HG03558 (cell line): ENCODE data around the gene ST8SIA6.
"Not testable (repeated sequence)": the region's sequence is repeated elsewhere in the genome, so short reads cannot be mapped to it uniquely, and the experiment has no call there.

Experiments
- ATAC-seq: cut with Tn5 transposase; IDR thresholded peaks from one replicate; pipeline ENCODE4 v1.9.1; 2021; ENCODE audit warnings: moderate number of reproducible peaks; ENCODE audit not compliant: unreplicated experiment; ENCODE audit errors: extremely low read depth

ST8SIA6 gene

DNA sequence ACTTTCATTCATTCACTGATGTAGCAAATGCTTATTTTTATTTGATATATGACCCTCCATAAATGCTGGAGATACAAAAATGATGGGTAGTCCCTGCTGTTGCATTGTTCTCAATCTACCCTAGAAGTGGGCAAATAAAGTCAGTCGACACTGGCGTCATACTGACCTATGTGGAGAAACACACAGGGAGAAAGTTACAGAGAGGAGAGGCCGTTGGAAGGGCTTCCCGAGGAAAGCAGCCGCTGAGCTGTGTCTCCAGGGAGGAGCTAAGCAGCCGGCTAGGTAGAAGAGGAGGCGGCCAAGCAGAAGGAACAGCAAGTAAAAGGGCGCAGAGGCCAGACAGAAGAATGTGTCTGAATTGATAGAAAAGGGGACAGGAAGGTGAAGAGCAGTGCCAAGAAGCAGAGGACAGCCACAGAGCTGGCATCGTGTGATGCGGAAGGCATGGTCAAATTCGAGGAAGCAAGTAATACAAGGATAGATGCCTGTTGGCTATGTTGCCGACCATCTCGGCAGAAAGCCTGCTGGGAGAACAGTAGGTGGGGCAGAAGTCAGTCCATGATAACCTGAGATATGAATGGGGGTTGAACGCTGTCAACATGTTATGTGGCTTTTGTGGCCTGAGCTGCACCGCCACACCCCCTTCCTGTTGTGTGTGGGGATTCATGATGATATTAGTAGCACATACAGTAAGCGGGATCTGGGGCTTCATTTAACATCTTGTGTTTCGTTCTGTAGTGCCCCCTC lies 25.9 kb downstream of the ST8SIA6 start:
- ATAC-seq: no peak

DNA sequence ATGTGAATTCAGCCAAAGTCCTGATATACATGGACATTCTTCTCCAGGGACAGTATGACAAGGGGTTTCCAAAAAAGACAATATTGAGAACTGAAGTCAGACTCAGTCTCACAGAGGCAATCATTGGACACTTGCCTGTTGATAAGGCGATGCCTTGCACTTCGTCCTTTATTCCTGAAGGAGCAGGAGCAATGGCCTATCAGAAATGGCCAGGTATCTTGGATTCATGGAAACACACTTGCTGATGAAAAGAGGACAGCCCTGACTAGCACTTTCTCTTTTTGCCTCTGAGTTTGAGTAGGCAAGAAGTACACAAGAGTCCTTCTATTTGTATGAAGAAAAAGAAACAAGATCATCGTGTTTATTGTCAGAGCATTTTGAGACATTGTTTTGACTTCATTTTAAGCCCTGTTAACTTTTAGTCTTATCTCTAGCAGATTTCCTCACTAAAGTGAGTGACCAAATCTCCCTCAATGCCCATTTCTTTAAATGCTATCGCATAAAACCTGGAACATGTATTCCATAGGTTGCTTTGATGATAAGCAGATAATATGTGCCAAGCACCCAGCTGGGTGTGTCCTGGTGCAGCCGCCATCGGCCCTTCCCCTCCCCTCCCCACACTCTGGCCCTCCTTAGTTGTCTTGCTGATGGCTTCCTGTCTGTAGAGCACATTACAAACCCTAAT lies 26.6 kb downstream of the ST8SIA6 start:
- no peak for ATAC-seq

DNA sequence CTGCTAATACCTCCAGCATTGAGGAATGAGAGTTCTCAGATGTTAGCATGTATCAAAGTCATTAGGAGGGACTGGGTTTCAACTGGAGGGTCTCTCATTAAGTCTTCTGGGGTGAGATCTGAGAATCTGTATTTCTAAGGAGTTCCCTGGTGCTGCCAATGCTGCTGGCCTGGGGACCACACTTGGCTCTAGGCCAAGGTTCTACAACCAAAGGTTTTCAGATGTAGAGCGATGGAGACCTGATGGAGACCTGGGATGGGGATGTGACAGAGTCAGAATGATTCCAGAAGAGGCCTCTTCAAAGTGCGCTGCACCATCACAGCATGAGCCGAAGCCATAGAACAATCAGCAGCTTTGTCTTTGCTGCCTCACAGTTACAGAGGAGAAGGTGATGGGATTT lies 27.2 kb downstream of the ST8SIA6 start:
- no peak for ATAC-seq

DNA sequence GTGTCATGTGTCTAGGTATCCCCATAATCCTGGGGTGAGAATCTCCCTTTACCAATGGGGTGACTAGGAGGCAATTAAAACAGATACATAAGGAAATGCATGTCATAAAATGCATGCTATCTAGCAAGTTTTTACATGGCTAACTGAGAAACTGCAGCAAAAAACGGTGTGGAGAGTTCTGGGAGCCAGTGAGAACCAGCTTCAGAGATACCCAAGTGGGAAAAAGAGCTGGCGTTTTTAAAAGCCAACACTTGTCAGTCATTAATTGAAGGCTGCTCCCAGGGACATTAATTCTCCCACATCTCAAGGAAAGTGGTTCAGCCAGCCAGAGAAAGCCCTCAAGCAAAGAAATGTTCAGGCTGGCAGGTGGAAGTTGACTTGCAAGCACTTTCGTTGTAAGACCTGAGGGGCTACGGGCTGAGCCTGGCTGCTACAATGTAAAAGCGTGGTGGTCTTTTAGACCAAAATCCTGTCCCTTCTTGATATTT lies 28.1 kb downstream of the ST8SIA6 start:
- no peak for ATAC-seq

DNA sequence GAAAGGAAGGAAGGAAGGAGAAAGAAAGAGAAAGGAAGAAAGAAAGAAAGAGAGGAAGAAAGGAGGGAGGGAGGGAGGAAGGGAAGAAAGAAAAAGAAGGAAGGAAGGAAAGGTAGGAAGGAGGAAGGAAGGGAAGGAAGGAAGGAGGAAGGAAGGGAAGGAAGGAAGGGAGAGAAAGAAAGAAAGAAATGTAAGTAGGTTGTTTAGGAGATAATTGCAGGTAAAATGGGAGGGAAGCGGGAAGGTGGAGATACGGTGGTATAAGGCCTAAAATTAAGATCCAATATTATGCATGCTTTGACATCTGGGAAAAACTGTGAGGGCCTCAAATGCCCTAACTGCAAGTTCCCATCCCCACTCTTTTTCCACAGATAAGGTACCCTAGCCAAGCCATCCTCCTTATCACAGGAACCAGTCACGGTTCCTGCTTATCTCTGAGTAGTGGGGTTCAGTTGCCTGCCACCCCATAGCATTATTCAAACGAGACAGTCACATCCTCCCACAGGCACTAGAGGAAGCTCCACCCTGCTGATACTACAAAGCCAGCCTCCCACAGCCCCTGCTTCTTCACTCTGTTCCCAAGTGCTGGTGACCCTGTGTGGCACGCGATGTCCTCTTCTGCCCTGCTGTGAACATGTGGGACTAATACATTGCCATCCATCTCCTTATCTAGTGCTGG lies 28.7 kb downstream of the ST8SIA6 start:
- ATAC-seq: no peak

DNA sequence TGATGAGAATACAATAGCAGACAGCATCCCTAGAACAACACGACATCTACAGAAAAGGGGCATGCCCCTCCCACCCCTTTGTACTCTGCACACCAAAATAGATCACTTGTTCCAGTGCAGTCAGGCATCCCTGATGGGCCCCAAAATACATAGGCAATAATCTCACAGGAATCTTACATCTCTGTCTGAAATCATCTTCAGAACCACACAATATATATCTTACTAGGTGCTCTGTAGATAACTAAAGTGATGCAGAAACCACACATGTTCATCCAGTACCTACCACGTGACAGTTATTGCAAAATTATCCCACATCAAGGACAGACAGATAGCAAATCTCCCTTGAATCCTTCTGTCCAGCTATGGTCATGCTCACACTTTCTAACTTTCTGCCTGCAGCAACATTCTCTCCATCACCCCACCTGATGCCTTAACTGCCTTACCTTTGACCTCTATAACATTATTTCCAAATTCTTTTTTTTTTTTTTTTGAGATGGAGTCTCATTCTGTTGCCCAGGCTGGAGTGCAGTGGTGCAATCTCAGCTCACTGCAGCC lies 30.7 kb downstream of the ST8SIA6 start:
- ATAC-seq: no peak

DNA sequence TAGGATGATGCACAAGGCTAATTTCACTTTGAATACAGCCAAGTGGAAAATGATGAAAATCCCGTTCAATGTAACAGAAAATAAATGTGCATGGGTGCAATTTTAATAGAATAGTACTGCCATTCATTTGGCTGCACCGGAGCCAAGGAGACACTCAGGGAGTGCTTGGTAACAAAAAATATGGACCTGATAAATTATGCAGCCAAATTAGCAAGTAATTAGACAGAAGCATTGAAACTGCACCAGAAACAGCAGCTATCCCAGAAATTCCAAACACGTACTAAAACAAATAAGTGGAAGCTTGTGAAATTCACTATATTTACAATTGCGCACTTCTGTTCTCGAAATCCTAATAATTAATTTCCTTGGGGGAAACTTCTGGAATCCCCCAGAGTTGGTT lies 31.5 kb downstream of the ST8SIA6 start:
- ATAC-seq: no peak

DNA sequence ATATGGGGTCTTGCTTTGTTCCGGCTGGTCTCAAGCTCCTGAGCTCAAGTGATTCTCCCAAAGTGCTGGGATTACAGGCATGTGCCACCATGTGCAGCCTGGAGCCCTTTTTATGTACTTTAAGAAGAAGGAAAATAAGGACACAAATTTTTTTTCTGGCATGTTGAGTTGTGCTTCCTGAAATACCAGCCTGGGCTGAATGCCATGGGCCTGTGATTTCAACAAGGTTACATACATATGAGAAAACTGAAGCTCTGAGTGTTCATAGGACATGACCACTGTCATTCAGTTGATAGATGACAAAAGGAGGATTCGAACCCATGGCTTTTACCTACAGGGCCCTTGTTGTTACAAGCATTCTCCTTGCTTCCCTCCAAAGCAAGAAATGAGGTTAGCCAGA lies 36.1 kb downstream of the ST8SIA6 start:
- no peak for ATAC-seq

DNA sequence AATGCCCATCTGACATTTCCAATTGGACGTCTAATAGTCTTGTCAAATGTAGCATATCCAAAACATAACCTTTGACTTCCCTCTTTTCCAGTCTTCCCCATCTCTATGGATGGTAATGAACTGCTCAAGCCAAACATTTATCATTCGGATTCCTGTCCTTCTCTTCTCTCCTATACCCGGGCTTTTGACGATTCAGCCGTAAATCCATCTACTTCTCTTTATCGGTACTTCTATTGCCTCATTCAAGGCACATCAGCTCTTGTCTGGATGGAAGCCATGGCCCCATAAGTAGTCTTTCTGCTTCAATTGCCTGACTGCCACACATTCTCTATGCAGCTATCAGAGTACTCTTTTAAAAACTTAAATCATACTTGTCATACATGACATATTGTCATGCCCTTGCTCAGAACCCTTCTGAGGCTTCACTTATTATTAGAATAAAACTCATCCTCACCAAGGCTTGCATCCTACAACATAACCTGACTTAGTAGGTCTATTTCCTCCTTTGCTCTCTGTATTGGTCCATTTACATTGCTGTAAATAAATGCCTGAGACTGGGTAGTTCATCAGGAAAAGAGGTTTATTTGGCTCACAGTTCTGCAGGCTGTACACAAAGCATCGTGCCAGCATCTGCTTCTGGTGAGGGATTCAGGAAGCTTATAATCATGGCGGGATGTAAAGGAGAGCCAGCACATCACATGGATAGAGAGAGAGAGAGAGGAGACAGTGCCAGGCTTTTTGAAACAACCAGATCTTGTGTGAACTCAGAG lies 37.8 kb downstream of the ST8SIA6 start:
- no peak for ATAC-seq

DNA sequence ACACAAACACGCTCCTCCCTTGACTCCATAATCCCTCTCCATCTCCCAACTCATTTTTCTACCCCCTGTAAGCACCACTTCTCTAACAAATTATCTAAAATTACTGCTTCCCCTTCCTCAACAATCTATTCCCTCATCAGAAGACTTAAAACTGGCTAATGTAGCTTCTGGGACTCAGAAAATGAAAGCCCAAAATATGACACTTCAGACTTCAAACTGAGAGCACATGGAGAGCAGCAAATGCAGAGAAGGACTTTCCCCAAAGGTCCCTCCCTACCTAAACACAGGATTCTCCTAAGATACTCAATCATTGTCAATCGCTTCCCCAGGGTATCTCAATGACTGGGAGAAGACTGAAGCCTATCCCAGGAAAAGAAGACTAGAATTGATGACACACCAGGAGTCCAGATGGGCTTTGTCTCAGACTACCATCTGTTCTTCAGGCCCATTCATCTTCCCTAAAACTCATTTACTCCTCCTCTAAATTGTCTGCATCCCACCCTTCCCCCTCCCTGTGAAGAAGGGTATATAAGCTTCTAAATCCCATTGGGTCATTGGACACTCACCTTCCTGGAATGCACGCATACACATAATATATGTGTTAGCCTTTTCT lies 39.2 kb downstream of the ST8SIA6 start:
- no peak for ATAC-seq

DNA sequence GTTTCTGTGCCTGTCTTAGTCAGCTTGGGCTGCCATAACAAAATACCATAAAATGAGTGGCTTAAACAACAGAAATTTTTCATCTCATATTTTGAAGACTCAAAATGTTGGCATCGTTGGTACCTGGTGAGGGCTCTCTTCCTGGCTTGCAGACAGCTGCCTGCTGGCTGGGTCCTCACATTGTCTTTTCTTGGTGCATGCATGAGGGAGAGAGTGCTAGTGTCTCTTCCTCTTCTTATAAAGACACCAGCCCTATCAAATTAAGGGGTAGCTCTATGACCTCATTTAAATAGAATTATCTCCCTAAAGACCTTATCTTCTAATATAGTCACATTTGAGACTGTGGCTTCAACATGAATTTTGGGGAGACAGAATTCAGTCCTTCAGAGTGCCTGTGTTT lies 39.9 kb downstream of the ST8SIA6 start:
- ATAC-seq: no peak

DNA sequence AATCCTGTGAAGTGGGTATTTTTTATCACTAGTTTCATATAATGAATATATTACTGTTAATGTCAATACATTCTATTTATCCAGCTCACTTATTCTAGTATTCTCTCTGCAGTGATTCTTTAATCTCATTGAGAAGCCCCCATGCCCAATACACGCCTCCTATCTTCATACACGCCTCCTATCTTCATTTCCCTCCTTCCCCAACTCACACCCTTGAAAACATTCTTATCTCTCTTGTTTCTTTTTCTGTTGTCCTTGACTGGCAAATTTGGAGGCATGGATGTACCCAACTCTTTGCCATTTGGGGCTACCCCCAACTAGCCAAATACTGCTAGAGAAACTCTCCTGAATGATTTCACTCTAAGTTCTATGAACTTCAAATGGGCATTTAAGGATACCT lies 40.5 kb downstream of the ST8SIA6 start:
- no peak for ATAC-seq

DNA sequence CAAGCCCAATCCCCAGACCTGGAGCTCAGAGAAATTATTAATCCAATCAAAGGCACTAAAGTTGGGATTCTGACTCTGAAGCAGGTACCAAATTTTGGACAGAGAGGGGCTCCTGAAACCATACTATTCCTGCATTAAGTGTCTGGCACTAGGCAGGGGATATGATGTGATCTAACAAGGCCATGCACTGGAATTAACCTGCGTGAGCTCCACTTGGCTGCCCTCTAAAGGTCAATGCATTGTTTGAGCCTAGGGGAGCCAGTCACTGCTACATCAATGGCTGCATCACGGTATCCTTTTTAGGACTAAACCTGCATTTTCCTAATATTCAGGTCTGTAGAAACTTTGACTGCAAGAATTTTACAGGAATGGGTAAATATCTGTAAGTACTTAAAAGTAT lies 42.1 kb downstream of the ST8SIA6 start:
- ATAC-seq: no peak

DNA sequence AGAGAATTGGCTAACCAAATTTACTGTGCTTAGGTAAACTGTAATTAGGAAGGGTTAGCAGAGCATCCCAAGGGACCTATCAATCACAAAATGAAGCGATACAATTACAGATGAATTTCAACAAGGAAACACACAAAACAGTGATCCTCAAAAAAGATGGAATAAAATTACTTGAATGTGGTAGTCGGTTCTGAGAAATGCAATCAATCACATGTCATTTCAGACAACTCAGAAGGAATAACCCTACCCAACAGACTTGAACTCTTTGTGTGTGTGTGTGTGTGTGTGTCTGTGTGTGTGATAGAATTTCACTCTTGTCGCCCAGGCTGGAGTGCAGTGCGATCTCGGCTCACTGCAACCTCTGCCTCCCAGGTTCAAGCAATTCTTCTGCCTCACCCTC lies 43.5 kb downstream of the ST8SIA6 start:
- ATAC-seq: no peak

DNA sequence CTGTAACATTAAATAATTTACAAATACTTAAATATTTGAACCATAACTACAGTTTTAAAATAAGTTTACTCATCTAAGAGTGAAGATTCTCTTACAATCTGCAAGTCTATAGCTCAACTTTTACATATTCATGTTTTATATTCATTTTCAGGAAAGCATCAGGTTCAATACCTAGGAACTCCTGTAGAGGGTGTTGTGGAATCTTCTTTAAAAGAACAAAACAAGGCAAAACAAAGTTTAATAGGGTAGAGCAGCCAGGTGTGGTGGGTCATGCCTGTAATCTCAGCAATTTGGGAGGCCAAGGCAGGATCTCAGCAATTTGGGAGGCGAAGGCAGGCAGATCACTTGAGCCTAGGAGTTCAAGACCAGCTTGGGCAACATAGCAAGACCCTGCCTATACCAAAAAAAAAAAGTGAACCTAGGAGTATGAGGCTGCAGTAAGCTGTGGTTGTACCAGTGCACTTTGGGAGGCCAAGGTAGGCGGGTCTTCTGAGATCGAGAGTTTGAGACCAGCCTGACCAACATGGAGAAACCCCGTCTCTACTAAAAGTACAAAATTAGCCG lies 45.1 kb downstream of the ST8SIA6 start:
- ATAC-seq: no peak

DNA sequence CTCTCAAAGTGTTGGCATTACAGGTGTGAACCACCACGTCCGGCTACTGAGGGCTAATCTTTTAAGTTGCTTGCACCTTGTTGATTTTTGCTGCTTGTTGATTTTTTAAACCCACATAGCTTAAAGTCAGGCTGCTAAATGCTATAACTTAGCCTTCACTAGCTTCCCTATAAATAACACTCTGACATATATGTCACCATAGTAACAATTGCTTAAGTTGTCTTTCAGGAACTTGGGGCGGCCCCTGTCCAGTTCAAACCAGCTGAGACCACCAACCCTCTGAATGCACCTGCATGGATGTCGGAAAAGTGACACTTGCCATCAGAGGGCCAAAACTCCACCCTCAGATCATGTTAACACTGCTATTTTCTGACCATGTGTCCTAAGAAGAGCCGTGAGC lies 47.3 kb downstream of the ST8SIA6 start:
- no peak for ATAC-seq

DNA sequence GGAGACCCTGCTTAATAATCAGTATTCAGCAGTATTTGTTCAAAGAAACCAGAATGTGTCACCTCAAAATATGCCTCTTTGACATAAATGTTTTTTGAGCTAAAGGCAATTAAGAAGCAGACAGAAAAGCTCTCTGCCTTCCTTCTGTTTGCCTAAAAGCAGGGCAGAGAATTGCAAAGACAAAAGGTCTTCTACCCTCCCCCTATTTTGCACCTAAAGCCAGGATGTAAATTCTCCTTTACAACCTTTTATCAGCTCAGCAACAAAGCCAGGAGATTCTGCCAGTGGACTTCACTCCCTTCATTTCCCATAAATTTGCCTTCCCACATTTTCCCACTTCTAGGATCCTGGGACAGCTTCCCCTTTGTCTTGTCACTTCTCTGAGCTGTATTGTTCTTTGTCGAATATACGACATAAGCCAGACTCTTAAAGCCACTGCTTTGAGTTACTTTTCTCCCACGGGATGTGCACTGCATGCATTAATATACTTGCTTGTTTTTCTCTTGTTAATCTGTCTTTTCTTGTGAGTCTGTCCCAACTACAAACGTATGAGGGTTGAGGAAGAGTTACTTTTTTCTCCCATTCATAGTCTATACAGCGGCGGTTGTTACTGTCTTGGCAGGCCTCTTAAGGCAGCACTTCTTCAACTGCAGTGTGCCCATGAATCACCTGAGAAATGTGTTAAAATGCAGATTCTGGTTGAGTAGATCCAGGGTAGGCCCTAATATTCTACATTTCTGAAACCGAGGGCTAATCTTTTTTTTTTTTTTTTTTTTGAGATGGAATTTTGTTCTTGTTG lies 48.2 kb downstream of the ST8SIA6 start:
- no peak for ATAC-seq

DNA sequence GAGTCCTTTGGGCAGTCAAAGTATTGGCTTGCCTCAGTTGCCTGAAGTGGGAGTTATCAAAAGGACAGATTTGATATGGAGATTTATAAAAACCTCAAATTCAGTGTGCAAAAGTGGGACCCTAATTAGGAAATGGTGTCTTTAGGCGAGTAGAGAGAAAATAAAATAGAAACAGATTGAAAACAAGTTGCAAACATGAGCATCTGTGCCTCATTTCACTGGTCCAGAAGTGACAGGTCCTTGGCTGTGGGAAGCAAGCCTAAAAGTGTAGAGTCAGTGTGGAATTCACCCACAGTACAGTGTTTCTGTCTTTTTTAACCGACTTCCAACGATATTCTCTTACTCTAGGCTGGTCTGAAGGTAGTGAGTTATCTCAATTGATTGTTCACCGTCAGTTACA lies 51.2 kb downstream of the ST8SIA6 start:
- ATAC-seq: no peak

DNA sequence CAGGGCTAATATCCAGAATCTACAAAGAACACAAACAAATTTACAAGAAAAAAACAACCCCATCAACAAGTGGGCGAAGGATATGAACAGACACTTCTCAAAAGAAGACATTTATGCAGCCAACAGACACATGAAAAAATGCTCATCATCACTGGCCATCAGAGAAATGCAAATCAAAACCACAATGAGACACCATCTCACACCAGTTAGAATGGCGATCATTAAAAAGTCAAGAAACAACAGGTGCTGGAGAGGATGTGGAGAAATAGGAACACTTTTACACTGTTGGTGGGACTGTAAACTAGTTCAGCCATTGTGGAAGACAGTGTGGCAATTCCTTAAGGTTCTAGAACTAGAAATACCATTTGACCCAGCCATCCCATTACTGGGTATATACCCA lies 52.4 kb downstream of the ST8SIA6 start:
- not testable (repeated sequence) for ATAC-seq
